ENCODE data around the gene CALHM3. TPM values are rescaled to one million over a fixed set of nuclear protein-coding genes. Genes with fewer than 3 reads are reported as not detected.
A peak's percentile ranks its signal among the peaks of the same experiment; 100 is the strongest.

The CALHM3 gene
- total RNA-seq, 1 donor from 2014 or later = not detected

GRCh38 chr10:103451831-103452505 is 27.1 kb downstream of the CALHM3 start, which contains the start of gene CALHM2:
Gene CALHM2 (minus strand): TSS chr10:103452370. CDS start chr10:103449941, 2,429 bp downstream.
- no peak for FAIRE-seq

GRCh38 chr10:103451091-103451813 is 27.8 kb downstream of the CALHM3 start:
- peaks cover 2% of the 10 kb centered on the region for H3K9me3 Mint-ChIP-seq (ENCODE audit: unreplicated experiment)
- no peak overlapping the region for H3K27ac ChIP-seq (ENCODE audit: low read depth, low read length)

More at GRCh38 chr10:103451831-103452505, 27.1 kb downstream of the CALHM3 start, which contains the start of gene CALHM2:
- TF ChIP-seq CTCF (IDR thresholded peaks at IDR 0.05; ENCODE audit: insufficient read depth, low read depth, low read length) (no peak), EZH2 (IDR thresholded peaks at IDR 0.05; ENCODE audit: insufficient read depth, low read length) (no peak)
- H4K20me1 ChIP-seq (ENCODE audit: insufficient read depth, low read length) = peaks cover 28% of the 10 kb centered on the region
- H3K9me3 ChIP-seq (ENCODE audit: insufficient read depth, low read depth, low read length) = no peaks in the 10 kb centered on the region
- H3K4me1 Mint-ChIP-seq (ENCODE audit: low read depth, unreplicated experiment) = peaks cover 12% of the 10 kb centered on the region
- no peaks in the 10 kb centered on the region for H3K79me2 ChIP-seq (ENCODE audit: insufficient read depth, low read length)
- peak within 1 kb of the TSS; percentile 54 for H3K9ac ChIP-seq (ENCODE audit: low read length)
- H3K27me3 Mint-ChIP-seq (ENCODE audit: low read depth, unreplicated experiment) = peaks cover 4% of the 10 kb centered on the region
- peaks cover 2% of the 10 kb centered on the region for H3K9me3 Mint-ChIP-seq (ENCODE audit: unreplicated experiment)
- no peak within 1 kb of the TSS for H3K27ac Mint-ChIP-seq (ENCODE audit: unreplicated experiment)
- no peak within 1 kb of the TSS for H3K27ac ChIP-seq (ENCODE audit: low read depth, low read length)
- H3K4me3 Mint-ChIP-seq (ENCODE audit: unreplicated experiment) = no peak within 1 kb of the TSS
- peak within 1 kb of the TSS; percentile 71 for H2AFZ ChIP-seq (ENCODE audit: low read depth, low read length)
- peaks cover 27% of the 10 kb centered on the region for H3K4me1 ChIP-seq (ENCODE audit: insufficient read depth, low read length)
- H3K36me3 Mint-ChIP-seq (ENCODE audit: low read depth, unreplicated experiment) = peaks cover 22% of the 10 kb centered on the region
- DNase-seq (ENCODE audit: low read depth) = no peak
- H3K4me2 ChIP-seq (ENCODE audit: low read length) = peak within 1 kb of the TSS; percentile 85
- H3K36me3 ChIP-seq (ENCODE audit: insufficient read depth, low read length) = no peaks in the 10 kb centered on the region
- peak within 1 kb of the TSS; percentile 44 for H3K4me3 ChIP-seq (ENCODE audit: insufficient read depth, low read depth, low read length)
- no peaks in the 10 kb centered on the region for H3K27me3 ChIP-seq (ENCODE audit: insufficient read depth, low read length)

More at GRCh38 chr10:103451091-103451813, 27.8 kb downstream of the CALHM3 start:
- H3K9me3 ChIP-seq (ENCODE audit: insufficient read depth, low read depth, low read length) = no peaks in the 10 kb centered on the region
- H3K4me1 ChIP-seq (ENCODE audit: insufficient read depth, low read length) = peaks cover 27% of the 10 kb centered on the region
- Mint-ChIP-seq H3K27ac (ENCODE audit: unreplicated experiment) (no peak overlapping the region), H3K4me3 (ENCODE audit: unreplicated experiment) (no peak overlapping the region), H3K36me3 (ENCODE audit: low read depth, unreplicated experiment) (peaks cover 27% of the 10 kb centered on the region), H3K27me3 (ENCODE audit: low read depth, unreplicated experiment) (peaks cover 4% of the 10 kb centered on the region), H3K4me1 (ENCODE audit: low read depth, unreplicated experiment) (peaks cover 13% of the 10 kb centered on the region)
- H3K79me2 ChIP-seq (ENCODE audit: insufficient read depth, low read length) = no peaks in the 10 kb centered on the region
- FAIRE-seq (no peak), DNase-seq (ENCODE audit: low read depth) (no peak)
- no peak for TF ChIP-seq CTCF (IDR thresholded peaks at IDR 0.05; ENCODE audit: insufficient read depth, low read depth, low read length)
- TF ChIP-seq EZH2 (IDR thresholded peaks at IDR 0.05; ENCODE audit: insufficient read depth, low read length) = no peak
- H3K9ac ChIP-seq (ENCODE audit: low read length) = peak overlapping the region; percentile 54
- H3K36me3 ChIP-seq (ENCODE audit: insufficient read depth, low read length) = no peaks in the 10 kb centered on the region
- H3K4me3 ChIP-seq (ENCODE audit: insufficient read depth, low read depth, low read length) = peak overlapping the region; percentile 44
- H2AFZ ChIP-seq (ENCODE audit: low read depth, low read length) = no peak overlapping the region
- peak overlapping the region; percentile 85 for H3K4me2 ChIP-seq (ENCODE audit: low read length)
- peaks cover 35% of the 10 kb centered on the region for H4K20me1 ChIP-seq (ENCODE audit: insufficient read depth, low read length)
- H3K27me3 ChIP-seq (ENCODE audit: insufficient read depth, low read length) = no peaks in the 10 kb centered on the region
